KMS-11 (cell line): ENCODE measurements around the gene HPGD.

Experiments
- H2AFZ ChIP-seq: fragments of 200-600 bp; sonication (generic); 2 replicates; pipeline ENCODE4 v1.6.1; 2016; ENCODE audit warnings: antibody characterized with exemption, mixed run types, low read depth
- H3K27ac ChIP-seq: fragments of 200-600 bp; sonication (generic); 2 replicates; pipeline ENCODE4 v1.6.1; 2016; ENCODE audit warnings: mild to moderate bottlenecking, mixed run types
- H3K27me3 ChIP-seq: fragments of 200-600 bp; sonication (generic); 2 replicates; pipeline ENCODE4 v1.6.1; 2017; ENCODE audit warnings: mild to moderate bottlenecking, low read depth, mixed run types, moderate library complexity; ENCODE audit not compliant: insufficient read depth
- H3K36me3 ChIP-seq: fragments of 200-600 bp; sonication (generic); 2 replicates; pipeline ENCODE4 v1.6.1; 2017; ENCODE audit warnings: mild to moderate bottlenecking, mixed run types; ENCODE audit not compliant: insufficient read depth
- H3K4me1 ChIP-seq: fragments of 200-600 bp; sonication (generic); 2 replicates; pipeline ENCODE4 v1.6.1; 2016; ENCODE audit warnings: mild to moderate bottlenecking, low read depth, mixed run types; ENCODE audit not compliant: poor library complexity, severe bottlenecking
- H3K4me2 ChIP-seq: fragments of 200-600 bp; sonication (generic); 2 replicates; pipeline ENCODE4 v1.7.0; 2016; ENCODE audit warnings: mild to moderate bottlenecking, mixed run types
- H3K4me3 ChIP-seq: fragments of 200-600 bp; sonication (generic); IDR thresholded peaks from 2 replicates; pipeline ENCODE4 v1.6.1; 2017; ENCODE audit warnings: low read depth, low read length, mixed read lengths; ENCODE audit not compliant: insufficient read depth
- H3K79me2 ChIP-seq: fragments of 200-600 bp; sonication (generic); 2 replicates; pipeline ENCODE4 v1.6.1; 2016; ENCODE audit warnings: low read depth, mixed run types; ENCODE audit not compliant: insufficient read depth
- H3K9ac ChIP-seq: fragments of 200-600 bp; sonication (generic); 2 replicates; pipeline ENCODE4 v1.6.1; 2016; ENCODE audit warnings: mild to moderate bottlenecking, mixed run types
- H4K20me1 ChIP-seq: fragments of 200-600 bp; sonication (generic); 2 replicates; pipeline ENCODE4 v1.6.1; 2016; ENCODE audit warnings: mild to moderate bottlenecking, mixed run types; ENCODE audit not compliant: insufficient read depth
- TF ChIP-seq, protein P1 (sequence below): fragments of 200-600 bp; sonication (generic); conservative IDR thresholded peaks from 2 replicates; pipeline ENCODE4 v1.6.1; 2017; ENCODE audit warnings: low read depth, mild to moderate bottlenecking, antibody characterized with exemption, low read length, moderate library complexity, mixed read lengths

The HPGD gene

DNA sequence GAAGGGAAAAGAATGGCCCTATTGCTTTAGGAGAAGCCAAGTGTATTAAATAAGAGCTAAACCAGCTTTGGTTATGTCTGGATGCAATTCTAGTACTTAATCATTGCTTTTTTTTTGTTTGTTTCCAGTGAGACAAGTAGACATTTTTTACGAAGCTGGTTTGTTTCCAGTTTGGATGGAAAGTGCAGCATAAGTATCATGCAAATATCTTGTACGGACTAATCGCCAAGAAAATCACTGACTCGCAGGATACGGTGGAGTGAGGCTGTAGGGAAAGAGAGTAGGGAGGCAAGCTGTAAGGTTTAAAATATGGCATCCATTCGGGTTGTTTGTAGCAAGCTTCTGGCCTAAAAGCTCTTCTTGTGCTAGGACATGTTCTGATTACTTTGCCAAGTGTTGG, 64.8 kb downstream of the HPGD start:
- no peaks in the 10 kb centered on the region for H3K27me3 ChIP-seq
- no peak overlapping the region for H3K4me3 ChIP-seq
- no peak overlapping the region for H3K4me2 ChIP-seq
- no peaks in the 10 kb centered on the region for H4K20me1 ChIP-seq
- no peak overlapping the region for H2AFZ ChIP-seq
- no peak overlapping the region for H3K27ac ChIP-seq
- no peaks in the 10 kb centered on the region for H3K36me3 ChIP-seq
- no peak overlapping the region for H3K9ac ChIP-seq
- no peaks in the 10 kb centered on the region for H3K79me2 ChIP-seq
- no peaks in the 10 kb centered on the region for H3K4me1 ChIP-seq
- TF ChIP-seq, protein P1, sequence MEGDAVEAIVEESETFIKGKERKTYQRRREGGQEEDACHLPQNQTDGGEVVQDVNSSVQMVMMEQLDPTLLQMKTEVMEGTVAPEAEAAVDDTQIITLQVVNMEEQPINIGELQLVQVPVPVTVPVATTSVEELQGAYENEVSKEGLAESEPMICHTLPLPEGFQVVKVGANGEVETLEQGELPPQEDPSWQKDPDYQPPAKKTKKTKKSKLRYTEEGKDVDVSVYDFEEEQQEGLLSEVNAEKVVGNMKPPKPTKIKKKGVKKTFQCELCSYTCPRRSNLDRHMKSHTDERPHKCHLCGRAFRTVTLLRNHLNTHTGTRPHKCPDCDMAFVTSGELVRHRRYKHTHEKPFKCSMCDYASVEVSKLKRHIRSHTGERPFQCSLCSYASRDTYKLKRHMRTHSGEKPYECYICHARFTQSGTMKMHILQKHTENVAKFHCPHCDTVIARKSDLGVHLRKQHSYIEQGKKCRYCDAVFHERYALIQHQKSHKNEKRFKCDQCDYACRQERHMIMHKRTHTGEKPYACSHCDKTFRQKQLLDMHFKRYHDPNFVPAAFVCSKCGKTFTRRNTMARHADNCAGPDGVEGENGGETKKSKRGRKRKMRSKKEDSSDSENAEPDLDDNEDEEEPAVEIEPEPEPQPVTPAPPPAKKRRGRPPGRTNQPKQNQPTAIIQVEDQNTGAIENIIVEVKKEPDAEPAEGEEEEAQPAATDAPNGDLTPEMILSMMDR = no peak

DNA sequence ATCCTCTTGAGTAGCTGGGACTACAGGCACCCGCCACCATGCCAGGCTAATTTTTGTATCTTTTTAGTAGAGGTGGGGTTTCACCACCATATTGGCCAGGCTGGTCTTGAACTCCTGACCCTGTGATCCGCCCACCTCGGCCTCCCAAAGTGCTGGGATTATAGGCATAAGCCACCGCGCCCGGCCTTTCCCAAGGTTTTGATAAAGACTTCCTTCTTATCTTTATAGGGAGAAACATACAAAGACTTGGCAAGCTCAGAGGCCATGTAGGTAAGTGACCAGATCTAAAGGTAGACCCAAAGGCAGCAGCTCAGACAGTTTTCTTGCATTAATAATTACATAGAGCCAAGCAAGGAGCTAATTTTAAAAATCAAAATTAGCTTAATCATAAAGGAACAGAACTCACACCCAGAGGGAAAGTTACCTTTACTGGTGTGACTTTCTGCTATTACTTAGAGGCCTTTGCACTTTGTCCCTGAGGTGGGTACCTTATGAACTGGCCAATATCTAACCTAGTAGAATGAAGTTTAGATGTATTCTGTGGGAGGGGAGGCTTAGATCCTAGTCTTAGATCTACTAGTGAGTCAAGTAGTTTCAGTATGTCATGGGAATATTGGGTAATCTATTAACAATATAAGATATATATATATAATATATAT, 67.3 kb downstream of the HPGD start:
- no peak overlapping the region for H2AFZ ChIP-seq
- H3K9ac ChIP-seq = no peak overlapping the region
- no peak overlapping the region for H3K27ac ChIP-seq
- H3K4me3 ChIP-seq = no peak overlapping the region
- TF ChIP-seq, protein P1 = no peak
- no peaks in the 10 kb centered on the region for H3K27me3 ChIP-seq
- no peak overlapping the region for H3K4me2 ChIP-seq
- H3K79me2 ChIP-seq = no peaks in the 10 kb centered on the region
- H3K4me1 ChIP-seq = no peaks in the 10 kb centered on the region
- no peaks in the 10 kb centered on the region for H3K36me3 ChIP-seq
- no peaks in the 10 kb centered on the region for H4K20me1 ChIP-seq

DNA sequence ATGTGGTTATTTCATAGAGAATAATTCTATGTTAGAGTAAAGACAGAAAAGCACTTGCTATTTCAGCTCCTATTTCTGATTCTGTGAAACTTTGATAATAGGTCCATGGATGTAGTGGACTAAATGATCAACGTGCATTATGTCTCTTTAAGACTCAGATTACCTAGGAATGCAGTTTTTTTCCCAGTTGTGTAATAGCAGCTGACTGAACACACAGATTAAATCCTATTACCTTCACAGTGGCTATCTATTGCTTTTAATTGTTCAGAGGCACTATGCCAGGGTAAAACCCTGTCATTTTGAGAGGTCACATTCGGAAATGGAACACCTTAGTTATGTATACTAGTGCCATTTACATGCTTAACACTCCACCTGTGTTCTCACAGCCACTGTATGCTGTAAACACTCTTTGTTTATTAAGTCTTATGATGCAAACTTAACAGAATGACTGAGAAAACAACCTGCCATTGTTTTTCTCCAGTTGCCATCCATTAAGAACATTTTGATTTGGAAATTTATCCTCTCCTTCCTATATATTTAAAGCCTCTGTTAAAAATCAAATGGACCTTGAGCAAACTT, 70.5 kb downstream of the HPGD start:
- H3K4me1 ChIP-seq = no peaks in the 10 kb centered on the region
- H3K9ac ChIP-seq = no peak overlapping the region
- no peak overlapping the region for H3K4me3 ChIP-seq
- no peak overlapping the region for H3K4me2 ChIP-seq
- H3K79me2 ChIP-seq = no peaks in the 10 kb centered on the region
- TF ChIP-seq, protein P1 = no peak
- H2AFZ ChIP-seq = no peak overlapping the region
- no peaks in the 10 kb centered on the region for H3K27me3 ChIP-seq
- H3K36me3 ChIP-seq = no peaks in the 10 kb centered on the region
- no peak overlapping the region for H3K27ac ChIP-seq
- no peaks in the 10 kb centered on the region for H4K20me1 ChIP-seq

DNA sequence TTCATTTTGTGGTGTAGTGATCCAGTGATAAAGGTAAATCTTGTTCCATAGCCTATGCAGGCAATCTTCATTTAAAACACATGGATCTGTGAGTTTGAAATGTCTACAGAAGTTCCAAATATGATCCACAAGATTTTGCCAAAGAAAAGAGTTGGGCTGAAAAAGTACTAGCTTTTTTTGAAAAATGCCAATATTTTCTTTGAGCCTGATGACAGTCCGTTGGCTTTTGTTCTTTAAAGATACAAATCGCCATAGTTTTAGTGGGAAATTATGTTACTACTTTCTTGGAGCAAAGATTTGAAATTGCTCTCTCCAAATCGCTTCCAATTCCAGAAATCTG, 71.5 kb downstream of the HPGD start:
- no peaks in the 10 kb centered on the region for H3K27me3 ChIP-seq
- H3K9ac ChIP-seq = no peak overlapping the region
- no peak overlapping the region for H2AFZ ChIP-seq
- H4K20me1 ChIP-seq = no peaks in the 10 kb centered on the region
- no peak overlapping the region for H3K4me2 ChIP-seq
- no peaks in the 10 kb centered on the region for H3K36me3 ChIP-seq
- H3K79me2 ChIP-seq = no peaks in the 10 kb centered on the region
- no peak overlapping the region for H3K4me3 ChIP-seq
- no peak overlapping the region for H3K27ac ChIP-seq
- TF ChIP-seq, protein P1 = no peak
- no peaks in the 10 kb centered on the region for H3K4me1 ChIP-seq
